HG03196 (cell line): Measurements from ENCODE around the gene TM9SF3.
"Not testable (repeated sequence)": the region's sequence is repeated elsewhere in the genome, so short reads cannot be mapped to it uniquely, and the experiment has no call there.

Experiments used
- ATAC-seq: cut with Tn5 transposase; IDR thresholded peaks from one replicate; pipeline ENCODE4 v1.9.1; 2021; ENCODE audit not compliant: unreplicated experiment

The TM9SF3 gene

GRCh38 chr10:96570983-96571964 lies 15.5 kb downstream of the TM9SF3 start:
- ATAC-seq = no peak

DNA sequence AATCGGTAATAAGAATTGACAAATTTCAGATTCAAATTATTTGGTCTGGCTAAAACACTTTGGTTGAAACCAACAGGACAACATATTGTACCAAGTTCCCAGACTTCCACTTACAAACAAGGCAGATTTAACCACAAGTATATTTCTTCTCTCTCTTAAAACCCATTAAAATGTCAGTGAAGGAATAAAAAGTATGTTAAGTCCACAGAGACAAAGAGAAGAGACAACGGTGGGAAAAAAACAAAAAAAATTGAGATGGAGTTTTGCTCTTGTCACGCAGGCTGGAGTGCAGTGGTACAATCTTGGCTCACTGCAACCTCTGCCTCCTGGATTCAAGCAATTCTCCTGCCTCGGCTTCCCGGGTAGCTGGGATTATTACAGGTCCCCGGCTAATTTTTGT lies 16.3 kb downstream of the TM9SF3 start:
- ATAC-seq = no peak

DNA sequence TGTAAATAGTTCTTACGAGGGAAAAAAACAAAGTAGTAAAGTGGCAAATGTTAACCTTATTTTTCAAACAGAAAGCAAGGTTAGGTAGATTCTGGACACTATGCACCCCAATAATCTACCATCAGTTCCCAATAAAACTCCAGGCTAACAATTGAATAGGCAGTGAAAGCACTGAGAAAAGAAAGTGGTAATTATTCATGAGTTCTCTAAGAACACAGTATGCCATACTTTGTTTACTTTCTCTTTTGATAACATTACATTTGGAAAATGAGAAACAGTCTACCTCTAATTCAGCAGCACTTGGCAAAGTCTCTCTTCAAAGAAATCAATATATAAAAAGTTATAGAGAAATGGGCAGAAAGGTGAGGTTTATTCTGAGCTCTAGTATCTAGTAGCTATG lies 18.4 kb downstream of the TM9SF3 start:
- no peak for ATAC-seq

DNA sequence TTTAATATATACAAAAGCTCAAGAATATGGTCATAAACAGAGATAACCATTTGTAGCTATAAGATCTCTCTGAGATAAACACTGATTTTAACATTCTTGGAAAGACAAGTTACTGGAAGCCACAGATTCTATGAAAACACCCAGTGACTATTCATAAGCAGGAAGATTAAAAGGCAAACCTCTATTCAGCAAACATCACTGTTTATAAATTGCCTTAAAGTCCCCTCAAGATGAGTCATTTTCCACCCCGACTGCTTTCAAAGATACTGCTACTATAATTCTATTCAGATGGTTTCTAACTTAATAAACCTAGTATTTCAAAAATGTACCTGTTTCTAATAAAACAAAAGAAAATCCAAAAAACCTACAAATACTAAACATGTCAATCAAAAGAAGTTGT lies 21.0 kb downstream of the TM9SF3 start:
- ATAC-seq = no peak

GRCh38 chr10:96560966-96561887 lies 25.6 kb downstream of the TM9SF3 start:
- no peak for ATAC-seq

DNA sequence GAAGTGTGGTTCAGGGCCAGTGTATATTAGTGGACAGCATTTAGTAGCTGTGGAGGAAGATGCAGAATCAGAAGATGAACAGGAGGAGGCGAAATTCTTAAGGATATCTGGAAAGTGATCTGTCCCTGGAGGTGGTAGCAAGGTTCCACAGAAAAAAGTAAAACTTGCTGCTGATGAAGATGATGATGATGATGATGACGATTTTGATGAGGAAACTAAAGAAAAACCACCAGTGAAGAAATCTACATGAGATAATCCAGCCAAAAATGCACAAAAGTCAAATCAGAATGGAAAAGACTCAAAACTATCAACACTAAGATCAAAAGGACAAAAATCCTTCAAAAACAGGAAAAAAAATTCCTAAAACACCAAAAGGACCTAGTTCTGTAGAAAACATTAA lies 26.3 kb downstream of the TM9SF3 start:
- no peak for ATAC-seq

DNA sequence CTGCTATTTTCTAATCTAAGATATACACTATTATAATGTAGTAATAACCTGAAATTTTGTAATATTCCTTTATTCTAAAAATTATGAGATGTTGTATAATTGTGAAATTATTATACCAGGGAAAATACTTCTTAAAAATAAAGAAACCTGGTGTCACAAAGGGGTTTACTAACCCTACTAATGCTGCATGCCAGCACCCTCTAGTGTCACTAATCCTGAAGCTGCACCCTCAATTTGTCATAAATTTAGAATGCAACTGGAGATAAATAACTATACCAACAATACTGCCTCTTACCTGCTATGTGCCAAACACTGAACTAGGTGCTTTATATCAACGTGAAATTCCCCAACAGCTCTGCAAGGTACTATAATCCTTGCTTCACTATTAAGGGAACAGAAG lies 30.8 kb downstream of the TM9SF3 start:
- ATAC-seq = no peak

DNA sequence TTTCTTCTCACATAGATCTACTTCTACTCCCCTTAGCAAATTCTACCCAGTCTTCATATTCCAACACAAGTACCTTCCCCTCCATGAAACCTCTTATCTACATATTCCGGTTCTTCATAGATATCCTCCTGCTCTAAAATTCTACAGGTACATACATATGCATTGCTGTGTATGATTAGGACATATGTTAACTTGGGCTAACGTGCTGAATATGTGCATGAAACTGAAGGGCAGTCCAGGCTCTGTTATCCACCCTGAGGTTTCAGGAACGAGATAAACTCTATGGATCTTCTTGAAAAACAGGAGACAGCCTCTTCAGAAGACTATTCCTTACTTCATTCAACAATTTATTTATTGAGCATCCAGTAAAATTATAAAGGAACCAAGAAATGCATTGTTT lies 31.5 kb downstream of the TM9SF3 start:
- no peak for ATAC-seq

- no peak for ATAC-seq
Observed at GRCh38 chr10:96548589-96548988, 38.2 kb downstream of the TM9SF3 start.

- ATAC-seq = not testable (repeated sequence)
Observed at GRCh38 chr10:96545558-96545957, 41.3 kb downstream of the TM9SF3 start.

DNA sequence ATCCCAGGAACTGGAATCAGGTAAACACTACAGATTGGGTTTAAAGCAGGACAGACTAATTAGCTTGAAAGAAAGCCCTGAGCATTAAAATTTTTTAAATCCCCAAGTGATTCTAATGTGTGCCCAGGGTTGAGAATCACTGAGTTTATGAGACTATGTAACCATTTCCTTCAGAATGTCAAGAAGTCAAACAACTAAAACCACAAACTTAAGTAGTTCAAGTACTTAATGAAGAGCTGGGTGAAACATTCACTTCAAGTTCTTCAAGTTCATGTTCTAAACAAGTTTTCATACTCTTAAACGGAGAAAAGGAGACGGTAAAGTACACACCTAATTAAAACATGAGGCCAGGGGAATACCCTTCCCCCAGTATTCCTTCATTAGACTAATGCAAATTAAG lies 44.9 kb downstream of the TM9SF3 start:
- no peak for ATAC-seq

- ATAC-seq = no peak
Observed at GRCh38 chr10:96540240-96540639, 46.6 kb downstream of the TM9SF3 start.

GRCh38 chr10:96538683-96539082 lies 48.1 kb downstream of the TM9SF3 start:
- no peak for ATAC-seq

DNA sequence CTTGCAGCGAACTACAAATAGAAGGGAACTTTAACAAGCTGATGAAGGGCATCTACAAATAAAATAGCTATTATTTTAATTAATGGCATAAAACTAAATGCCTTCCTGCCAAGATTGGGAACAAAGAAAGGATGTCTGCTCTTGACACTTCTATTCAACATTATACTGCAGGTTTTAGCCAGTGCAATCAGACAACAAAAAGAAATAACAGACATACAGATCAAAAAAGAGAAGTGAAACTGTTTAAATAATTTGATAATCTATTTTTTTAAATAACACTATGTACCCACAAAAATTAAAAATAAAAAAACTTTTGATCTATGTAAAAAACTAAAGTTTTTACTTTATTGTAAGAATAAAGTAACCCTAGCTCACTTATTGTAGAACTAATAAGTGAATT lies 50.7 kb downstream of the TM9SF3 start:
- no peak for ATAC-seq

DNA sequence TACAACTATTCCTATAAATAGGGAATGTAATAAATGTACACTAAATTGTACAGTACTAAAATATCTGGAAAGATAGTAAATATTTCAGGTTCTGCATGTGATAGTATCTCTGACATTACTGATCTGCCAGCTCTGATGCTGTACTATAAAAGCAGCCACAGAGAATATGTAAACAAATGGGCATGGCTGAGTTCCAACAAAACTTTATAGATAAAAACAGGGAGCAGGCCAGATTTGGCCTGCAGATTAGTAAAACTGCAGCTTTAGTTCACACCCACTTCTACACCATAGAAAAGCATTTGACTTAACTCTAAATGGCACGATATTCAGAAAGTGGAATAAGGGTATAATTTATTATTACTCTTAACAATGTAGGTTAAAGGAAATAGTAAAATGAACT lies 54.3 kb downstream of the TM9SF3 start:
- no peak for ATAC-seq

DNA sequence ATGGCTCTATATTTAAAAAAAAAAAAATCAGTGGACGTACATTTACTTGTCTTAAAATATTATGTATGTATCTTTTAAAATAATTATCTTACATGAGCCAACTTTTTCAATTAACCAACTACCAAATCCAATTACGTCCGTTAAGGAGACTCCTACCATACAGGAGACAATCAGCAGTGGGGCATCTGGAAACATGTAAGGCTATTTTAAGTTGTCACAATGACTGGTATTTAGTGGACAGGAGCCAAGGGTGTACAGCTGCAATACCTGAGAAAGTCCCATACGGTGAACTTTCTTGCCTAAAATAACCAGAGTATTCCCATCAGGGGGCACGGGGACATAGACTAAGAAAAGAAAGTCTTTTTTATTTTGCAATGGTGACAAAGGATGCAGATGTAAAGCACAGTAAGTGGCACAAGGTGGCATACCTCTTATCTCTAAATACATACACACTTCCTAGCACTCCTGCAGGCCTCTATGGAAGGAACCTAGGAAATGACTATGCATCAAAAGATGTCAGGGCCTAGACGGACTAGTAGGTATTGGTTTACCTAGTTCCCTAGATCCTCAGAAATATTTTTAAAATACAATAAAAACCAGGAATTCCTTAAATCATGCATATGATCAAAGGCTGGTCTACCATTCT lies 57.1 kb downstream of the TM9SF3 start:
- no peak for ATAC-seq

GRCh38 chr10:96524741-96525140 lies 62.1 kb downstream of the TM9SF3 start:
- ATAC-seq = no peak

GRCh38 chr10:96517284-96517683 lies 69.5 kb downstream of the TM9SF3 start:
- no peak for ATAC-seq

DNA sequence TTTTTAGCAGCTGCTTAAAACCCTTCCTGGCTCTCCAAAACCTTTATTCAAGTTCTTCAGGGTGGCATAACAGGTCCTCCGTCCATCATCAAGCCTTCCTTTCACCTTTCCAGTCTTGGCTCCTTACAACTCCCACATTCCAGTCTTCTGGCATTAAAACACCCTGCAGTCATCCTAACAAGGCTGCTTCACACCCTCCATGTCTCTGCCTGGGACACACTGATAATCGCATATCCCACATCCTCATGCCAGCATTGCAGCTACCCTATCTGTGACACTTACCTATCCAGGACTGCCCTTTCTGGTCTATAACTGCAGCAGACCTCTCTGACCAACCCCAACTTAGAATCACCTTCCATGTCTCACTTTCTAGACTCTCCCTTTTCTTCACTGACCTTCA lies 70.5 kb downstream of the TM9SF3 start:
- ATAC-seq = no peak

DNA sequence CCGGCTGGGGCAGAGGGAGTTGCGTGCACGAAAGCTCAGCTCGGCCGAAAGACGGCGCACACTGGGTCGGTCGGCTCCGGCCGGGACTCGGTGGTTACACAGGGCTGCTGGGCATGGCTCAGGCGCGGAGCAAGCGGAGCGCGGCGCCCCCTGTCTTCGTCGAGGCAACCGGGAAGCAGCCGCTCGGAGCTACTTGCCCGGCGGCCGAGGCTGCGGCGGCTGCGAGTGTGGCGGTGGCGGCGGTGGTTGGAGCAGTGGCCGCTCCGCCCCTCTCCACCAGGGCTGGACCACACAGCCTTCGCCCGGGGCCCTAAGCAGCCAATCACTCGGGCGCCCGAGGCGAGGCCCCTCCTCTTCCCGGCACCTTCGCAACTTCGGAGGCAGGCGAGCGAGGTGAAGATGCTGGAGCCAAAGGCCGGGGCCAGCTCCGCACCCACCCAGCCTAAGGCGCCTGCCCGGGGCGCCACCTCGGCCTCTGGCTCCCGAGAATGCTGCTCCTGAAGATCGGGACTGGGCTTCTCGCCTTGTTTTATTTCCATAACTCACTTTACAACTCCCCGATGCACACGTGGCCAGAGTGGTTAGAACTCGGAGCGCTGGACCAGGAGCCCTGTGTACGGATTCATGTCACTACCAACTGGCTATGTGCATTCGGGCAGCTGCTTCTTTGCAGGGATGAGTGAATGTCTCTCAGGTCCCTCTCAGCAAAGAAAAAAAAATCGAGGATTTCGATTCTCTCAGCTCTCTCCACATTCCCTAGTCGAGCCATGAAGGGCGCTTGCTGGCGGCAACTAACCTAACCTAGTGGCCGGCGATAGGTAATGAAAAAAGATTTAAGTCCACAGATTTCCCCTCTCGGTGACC lies 72.9 kb downstream of the TM9SF3 start, which contains the start of gene TLL2:
TLL2 (minus strand) TSS at position 229 of the 864 bp plus-strand sequence. CDS start 241 bp downstream, outside the sequence.
- ATAC-seq = peak; percentile 69
